GM18870 (cell line): ENCODE measurements around the gene LINGO3.
"Not testable (repeated sequence)": the region's sequence is repeated elsewhere in the genome, so short reads cannot be mapped to it uniquely, and the experiment has no call there.

ENCODE experiments used
- ATAC-seq: cut with Tn5 transposase; IDR thresholded peaks from one replicate; pipeline ENCODE4 v1.9.1; 2021; ENCODE audit warnings: moderate library complexity; ENCODE audit not compliant: unreplicated experiment

The LINGO3 gene

DNA sequence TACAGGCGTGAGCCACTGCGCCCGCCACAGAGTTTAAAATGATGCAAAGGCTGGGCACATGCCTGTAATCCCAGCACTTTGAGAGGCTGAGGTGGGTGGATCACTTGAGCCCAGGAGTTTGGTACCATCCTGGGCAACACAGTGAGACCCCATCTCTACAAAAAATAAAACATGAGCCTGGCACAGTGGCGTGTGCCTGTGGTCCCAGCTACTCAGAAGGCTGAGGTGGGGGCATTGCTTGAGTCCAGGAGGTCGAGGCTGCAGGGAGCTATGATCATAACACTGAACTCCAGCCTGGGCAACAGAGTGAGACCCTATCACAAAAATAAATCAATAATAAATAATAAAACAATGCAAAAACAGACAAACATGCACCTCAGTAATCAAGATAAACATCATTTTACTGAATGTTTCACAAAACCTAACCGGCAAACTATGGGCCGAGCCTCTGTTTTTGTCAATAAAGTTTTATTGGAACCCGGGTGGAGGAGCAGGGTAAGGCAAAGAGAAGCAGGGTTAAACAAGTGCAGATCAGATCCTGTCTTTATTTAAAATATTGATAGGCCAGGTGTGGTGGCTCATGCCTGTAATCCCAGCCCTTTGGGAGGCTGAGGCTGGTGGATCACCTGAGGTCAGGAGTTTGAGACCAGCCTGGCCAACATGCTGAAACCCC, 24.0 kb downstream of the LINGO3 start:
- ATAC-seq, result no peak

- ATAC-seq, result no peak
Observed at GRCh38 chr19:2282862-2283237, 25.1 kb downstream of the LINGO3 start.

- no peak for ATAC-seq
Observed at GRCh38 chr19:2282062-2282861, 25.7 kb downstream of the LINGO3 start, which contains the start of gene PEAK3. TSS of gene PEAK3 (minus strand) at chr19:2282175. CDS start at chr19:2280931, 1,244 bp downstream.

GRCh38 chr19:2281265-2282061, 26.5 kb downstream of the LINGO3 start:
- not testable (repeated sequence) for ATAC-seq

DNA sequence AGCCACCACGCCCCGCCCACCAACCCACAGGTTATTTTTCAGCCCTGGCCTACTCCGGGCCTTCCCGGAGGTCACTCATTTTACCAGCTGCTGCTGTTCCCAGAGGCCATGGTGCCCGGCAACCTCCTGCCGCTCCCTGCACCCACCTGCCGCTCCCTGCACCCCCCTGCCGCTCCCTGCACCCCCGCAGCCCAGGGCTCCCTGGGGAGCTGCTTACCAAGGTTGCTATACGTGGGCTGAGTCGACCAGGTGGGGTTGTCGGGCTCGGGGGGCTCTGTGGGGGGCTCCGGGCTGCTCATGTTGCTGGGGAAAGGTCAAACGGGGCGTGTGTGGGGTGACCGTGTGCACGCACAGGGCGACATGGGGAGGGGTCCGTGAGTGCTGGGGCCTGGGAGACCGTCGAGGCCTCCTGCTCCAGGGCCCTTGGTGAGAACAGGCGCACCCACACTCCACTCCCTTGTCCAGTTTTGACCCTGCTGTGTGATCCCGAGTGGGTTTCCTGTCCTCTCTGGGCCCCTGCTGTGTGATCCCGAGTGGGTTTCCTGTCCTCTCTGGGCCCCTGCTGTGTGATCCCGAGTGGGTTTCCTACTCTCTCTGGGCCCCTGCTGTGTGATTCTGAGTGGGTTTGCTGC, 27.2 kb downstream of the LINGO3 start:
- no peak for ATAC-seq

GRCh38 chr19:2278459-2279158, 29.3 kb downstream of the LINGO3 start:
- no peak for ATAC-seq

GRCh38 chr19:2277138-2277537, 30.8 kb downstream of the LINGO3 start:
- no peak for ATAC-seq

DNA sequence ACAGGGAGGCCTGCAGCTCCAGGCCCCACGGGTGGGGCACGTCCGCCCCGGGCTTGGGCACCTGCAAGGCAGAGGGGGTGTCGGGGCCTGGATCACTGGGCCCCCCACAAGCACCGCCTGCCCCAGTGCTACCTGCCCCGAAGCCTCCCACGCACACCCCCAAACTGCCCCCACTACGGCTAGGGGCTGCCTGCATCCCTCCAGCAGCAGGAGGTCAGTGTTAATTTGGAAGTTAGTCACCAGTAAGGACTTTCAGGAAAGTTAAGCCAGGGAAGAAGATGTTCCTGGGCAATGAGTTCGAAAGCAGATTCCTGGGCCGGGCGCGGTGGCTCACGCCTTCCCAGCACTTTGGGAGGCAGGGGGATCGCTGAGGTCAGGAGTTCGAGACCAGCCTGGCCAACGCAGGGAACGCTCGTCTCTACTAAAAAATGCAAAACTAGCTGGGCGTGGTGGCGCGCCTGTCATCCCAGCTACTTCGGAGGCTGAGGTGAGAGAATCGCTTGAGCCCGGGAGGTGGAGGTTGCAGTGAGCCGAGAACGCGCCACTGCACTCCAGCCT, 31.4 kb downstream of the LINGO3 start:
- no peak for ATAC-seq

DNA sequence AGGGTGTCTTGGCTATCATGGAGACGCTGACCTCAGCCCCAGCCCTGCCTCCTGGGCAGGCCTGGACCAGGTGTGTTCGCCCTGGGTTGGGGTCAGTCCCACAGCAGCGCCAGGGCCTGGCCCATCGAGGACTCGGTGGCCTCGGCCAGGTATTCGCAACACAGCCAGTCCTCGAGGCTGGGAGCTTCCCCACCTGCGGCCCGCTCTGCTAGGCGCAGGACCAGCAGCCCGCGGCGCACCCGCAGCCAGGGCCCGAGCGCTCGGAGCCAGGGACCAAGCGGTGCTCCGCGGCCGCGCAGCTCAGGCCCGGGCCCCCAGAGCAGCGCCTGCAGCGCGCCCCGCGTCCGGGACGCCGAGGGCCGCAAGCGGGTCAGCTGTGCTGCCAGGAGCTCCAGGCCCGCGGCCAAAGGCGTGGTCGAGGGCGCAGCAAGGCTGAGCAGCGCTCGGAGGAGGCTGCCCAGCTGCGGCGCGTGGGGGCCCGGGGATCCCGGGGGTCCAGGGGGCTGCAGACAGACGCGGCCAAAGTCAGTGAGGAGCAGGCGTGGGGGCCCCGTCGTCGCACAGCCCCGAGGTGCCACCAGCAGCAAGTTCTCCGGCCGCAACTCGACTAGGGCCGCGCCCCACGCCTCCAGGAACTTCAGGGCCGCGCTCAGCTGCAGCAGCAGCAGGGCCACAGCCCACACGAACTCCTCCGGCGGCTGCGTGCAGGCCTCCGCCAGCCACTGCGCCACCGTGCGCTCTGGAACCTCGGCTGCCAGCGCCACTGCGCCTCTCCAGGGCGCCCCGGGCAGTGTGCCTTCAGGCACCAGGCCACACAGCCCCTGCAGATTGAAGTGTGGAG, 32.1 kb downstream of the LINGO3 start:
- no peak for ATAC-seq

GRCh38 chr19:2274931-2275535, 32.9 kb downstream of the LINGO3 start:
- no peak for ATAC-seq

DNA sequence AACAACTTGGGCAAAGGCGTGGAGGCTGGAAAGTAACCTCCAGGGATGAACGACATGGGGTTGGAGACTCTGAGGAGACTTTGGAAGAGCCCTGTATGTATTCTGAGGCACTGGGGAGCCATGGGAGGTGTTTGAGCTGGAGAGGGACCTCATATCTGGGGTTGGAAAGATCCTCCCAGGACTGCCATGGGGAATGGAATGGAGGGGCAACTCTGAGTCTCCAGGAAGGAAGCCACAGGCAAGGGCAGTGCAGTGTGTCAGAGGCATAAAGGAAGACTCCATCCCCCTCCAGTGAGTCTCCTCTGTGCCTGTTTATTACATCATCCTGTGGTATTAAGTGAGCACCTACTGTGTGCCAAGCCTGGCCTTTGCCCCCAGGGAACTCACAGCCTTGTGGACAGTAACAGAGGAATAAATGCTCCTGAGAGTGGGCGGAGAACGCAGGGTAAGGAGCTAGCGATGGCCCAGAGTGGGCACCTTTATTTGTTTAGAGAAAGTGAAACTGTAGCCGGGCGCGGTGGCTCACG, 33.7 kb downstream of the LINGO3 start:
- no peak for ATAC-seq

GRCh38 chr19:2273356-2274184, 34.4 kb downstream of the LINGO3 start:
- no peak for ATAC-seq

GRCh38 chr19:2271234-2272103, 36.5 kb downstream of the LINGO3 start:
- ATAC-seq, result no peak

GRCh38 chr19:2270423-2271233, 37.3 kb downstream of the LINGO3 start:
- ATAC-seq, result no peak

GRCh38 chr19:2270157-2270422, 37.9 kb downstream of the LINGO3 start:
- no peak for ATAC-seq
